Neural progenitor cell (in vitro differentiated cells): Measurements from ENCODE around the gene HNRNPK.

ENCODE experiments used
- CTCF ChIP-seq: fragments of 200-600 bp; sonication (generic); IDR thresholded peaks from 2 replicates; pipeline ENCODE4 v1.5.1; 2017; ENCODE audit warnings: antibody characterized with exemption, mild to moderate bottlenecking
- EZH2 ChIP-seq: fragments of 200-600 bp; sonication (generic); IDR thresholded peaks from 2 replicates; pipeline ENCODE4 v1.6.1; 2017; ENCODE audit warnings: antibody characterized with exemption, mild to moderate bottlenecking, moderate library complexity
- EZH2phosphoT487 ChIP-seq: fragments of 200-600 bp; sonication (generic); IDR thresholded peaks from 2 replicates; pipeline ENCODE4 v1.6.1; 2017; ENCODE audit warnings: antibody characterized with exemption

GRCh38 chr9:84007662-84008061, 27.6 kb upstream of the HNRNPK start:
- TF ChIP-seq CTCF (no peak), EZH2 (no peak), EZH2phosphoT487 (no peak)
